Activated naive CD4-positive, alpha-beta T cell (primary cell): ENCODE results near the gene ADAM30.

Source experiments
- DNase-seq, 4 experiments: peaks; one replicate each; lab custom pipeline; 2025; lab: John Stamatoyannopoulos, UW

ADAM30 gene

DNA sequence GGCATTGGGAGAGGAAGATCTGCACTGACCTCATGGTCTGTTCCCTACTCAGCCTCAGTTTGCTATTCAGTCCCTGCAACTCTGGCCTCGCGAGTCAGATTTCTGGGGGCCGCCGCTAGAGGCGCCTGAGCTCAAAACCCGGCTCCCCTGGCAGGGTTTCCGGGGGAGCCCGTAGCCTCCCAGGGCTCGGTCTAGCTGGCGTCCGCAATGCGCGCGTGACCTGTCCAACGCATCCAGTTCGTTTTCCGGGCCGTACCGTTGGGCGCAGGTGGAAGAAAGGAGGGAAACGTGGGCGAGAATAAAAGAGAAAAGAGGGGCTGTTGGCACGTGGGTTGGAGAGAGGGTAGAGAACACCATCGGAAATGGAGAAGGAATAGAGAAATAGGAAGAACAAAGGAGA lies at the start of gene ADAM30:
Gene ADAM30 (minus strand): TSS at position 213 of the 400 bp plus-strand sequence. CDS start 179 bp downstream, at position 34.
- no peak for DNase-seq

DNA sequence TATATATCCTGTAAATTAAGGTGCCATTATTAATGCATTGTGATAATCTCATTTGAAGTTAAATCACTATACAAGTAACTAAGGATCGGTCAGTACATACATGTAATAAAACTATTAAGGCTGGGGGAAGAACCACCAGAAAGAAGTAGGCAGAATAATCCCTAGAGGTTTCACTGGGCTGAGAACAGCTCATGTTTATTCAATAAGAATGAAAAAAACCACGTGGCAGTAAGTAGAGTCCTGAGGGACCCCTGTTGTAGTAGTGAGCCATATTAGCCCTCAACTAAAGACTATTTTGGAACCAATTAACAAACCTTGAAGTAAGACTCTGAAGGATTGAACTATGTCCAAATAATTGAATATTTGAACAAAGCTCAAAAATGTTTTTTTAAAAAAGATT lies 46.9 kb upstream of the ADAM30 start:
- DNase-seq, result no peak

GRCh38 chr1:119941392-119941791 lies 45.1 kb upstream of the ADAM30 start:
- no peak for DNase-seq

DNA sequence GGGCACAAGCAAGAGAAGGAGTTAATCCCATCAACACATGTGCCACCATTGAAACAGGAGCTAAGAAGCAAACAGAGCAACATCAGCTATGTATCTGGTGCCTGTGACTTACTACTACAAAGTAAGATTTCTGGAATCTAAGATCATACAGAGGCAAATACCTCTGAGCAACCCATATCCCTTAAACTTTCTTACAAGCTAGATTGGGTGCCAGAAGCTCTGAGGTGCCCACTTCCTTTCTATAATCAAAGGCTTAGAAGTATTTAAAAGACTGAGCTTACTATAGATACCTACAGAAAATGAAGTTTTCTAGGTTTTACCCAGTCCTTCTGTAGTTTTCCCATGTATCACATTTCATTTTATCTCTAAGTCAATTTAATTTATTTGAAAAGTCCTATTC lies 44.4 kb upstream of the ADAM30 start:
- DNase-seq, result no peak

- DNase-seq, result no peak
These were observed 40.9 kb upstream of the ADAM30 start for GRCh38 chr1:119937198-119937597.

DNA sequence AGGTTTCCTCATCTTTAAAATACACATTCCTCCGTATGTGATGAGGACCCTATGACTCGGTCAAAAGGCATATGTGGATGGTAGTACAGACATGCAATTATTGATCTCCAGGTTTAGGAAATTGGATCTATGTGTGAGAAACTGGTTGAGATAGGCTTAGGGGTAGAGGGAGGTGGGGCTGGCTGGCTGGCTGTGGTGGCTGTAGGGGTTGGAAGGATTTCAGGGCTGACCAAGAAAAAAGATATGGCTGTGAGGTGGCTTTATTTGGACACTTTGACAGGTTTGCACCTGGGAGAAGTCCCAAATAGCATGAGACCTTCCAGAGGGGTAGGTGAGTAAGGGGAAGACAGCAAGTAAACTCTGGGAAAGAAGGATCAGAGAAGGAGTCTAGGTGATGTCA lies 39.6 kb upstream of the ADAM30 start:
- no peak for DNase-seq

DNA sequence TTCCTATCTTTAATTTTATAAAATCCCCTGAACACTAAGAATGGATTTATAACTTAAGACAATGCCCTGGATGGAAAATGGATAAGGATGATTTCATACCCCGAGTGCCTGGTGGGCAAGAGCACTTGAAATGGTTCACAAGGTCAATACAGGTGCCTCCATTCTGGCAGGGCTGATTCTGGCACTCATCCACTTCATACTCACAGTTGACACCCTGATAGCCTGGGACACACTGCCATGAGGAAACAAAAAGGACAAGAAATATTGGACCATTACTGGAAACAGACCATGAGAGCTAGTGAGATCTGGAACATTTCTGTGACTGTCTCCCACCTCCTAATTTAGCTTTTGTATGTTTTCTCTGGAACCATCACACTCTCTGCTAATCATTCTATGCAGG lies 39.1 kb upstream of the ADAM30 start:
- no peak for DNase-seq

- DNase-seq, result no peak
These were observed 37.1 kb upstream of the ADAM30 start for GRCh38 chr1:119933397-119933796.

- DNase-seq, result no peak
These were observed 33.5 kb upstream of the ADAM30 start for GRCh38 chr1:119929643-119930315.

DNA sequence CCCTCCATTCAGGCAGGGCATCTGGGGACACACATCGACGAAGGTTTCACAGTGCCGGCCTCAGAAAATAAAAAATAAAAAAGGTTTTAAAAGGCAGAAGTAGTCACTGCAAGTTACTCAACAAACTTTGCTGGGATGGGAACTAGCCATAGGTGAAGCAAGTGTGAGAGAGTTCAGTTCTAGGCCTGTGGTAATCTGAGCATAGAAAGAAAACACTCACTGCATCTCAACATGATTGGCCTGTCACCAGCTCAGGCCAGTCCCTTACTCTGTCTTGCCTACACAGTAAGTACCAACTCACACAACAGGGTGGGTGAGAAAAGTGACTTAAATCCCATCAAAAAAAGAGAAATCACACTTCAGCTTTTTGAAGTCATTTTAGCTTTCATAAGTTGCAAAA lies 30.2 kb upstream of the ADAM30 start:
- DNase-seq, result no peak

DNA sequence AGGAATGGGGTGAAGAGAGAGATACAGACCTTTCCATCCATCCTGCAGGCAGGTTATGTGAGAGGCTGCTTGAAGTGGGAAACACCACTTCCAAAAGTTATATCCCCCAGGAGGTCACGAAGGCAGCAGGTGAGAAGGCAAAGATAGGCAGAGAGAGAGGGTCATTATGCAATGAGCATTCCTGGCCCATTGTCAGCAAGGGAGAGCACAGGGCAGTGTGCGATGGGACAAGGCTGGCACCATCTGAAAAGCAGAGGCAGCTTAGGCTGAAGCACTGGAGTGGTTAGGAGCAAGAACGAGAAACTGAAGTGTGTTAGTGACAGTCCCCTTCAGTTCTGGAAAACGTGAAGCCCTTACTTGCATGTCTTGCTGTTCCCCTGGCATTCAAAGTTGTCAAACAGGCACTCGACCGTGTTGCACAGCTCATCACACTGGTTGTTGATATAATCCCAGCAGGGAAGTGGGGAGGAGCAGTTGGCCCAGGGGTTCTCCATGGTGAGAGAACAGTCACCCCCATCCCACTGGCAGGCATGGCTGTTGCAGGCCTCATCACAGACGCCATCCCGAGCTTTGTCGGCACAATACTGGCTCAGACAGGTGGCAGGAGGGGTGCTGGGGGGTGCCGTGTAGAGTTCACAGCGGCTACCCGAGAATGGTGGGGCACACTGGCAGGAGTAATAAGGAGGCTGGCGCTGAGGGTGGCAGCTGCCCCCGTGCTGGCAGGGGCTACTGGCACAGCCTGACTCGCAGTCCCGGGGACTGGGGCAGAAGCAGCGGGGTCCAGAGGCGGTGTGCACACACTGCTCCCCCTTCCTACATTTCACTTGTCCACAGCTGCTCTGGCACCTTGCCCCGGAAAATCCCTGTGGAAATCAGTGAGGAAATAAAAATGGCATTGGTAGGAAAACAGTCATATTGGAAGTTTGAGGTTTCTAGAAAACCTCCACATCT lies 28.9 kb upstream of the ADAM30 start:
- no peak for DNase-seq

DNA sequence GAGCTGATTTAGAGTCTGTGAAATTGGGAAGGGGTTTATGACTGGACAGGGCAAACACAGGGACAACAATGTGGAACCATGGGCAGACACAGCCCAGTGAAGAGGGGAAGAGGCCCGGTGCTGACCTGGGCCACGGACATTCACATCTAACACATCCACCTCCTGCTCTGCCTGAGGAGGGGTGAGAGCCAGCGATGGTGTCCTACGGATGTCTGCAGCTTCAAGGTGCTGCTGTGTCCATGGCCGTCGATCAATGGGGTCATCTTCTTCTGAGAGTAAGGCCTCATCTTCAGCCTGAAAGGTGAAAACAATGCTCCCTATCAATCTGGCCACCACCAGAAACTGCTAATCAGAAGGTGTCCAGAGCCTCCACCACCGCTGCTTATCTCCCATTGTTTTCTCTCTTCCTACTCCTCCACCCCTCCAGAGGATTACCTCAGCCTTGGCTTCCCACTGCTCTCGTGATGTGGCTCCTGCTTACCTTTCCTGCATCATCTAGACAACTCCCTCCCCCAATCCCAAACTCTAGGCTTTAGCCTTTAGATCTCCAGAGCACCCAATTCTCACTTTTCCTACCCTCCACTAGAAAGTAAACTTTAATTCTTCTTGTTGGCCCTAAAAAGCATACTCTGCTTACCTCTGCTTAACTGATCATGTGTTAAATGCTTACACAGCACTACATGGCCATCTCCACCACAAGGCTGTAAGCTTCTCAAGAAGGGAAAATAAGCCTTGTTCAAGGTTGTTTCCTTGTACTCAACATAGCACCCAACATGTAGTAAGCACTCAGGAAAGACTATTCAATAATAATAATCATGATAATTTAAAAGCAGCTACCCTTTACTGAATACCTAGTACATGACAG lies 24.0 kb upstream of the ADAM30 start:
- DNase-seq, result no peak

DNA sequence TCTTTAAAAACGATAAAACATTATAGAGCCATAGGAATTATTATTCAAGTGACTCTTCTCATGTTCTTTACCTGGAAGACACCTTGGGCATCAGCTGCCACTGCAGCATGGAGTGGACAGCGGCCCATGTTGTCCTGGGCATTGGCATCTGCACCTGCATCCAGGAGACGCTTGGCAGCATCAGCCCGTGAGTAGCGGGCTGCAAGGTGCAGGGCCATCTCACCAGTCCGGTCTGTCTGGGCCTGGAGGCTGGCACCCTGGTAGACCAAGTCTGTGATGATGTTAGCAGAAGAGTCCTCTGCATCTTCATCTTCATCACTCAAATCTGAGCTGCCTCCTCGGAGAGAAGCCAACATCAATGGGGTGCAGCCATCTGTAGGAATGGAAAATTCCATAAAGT lies 22.9 kb upstream of the ADAM30 start:
- no peak for DNase-seq

DNA sequence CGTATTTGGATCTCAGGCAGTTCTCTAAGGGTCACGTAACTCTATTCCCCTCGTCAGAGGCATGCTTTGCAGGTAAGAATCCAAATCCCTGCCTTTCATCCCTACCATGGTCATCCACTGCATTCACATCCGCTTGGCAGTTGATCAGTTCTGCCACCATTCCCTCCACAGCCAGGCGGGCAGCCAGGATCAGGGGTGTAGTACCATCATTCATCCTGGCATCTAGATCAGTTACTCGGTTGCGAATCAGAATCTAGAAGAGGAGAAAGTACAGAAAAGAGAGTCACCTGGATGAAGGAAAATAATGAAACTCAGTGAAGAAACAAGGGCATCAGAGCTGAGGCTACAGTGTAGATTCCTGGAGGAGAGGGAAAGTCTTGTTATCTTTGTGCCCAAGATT lies 22.0 kb upstream of the ADAM30 start:
- no peak for DNase-seq

GRCh38 chr1:119917304-119918055 lies 21.2 kb upstream of the ADAM30 start:
- no peak for DNase-seq

DNA sequence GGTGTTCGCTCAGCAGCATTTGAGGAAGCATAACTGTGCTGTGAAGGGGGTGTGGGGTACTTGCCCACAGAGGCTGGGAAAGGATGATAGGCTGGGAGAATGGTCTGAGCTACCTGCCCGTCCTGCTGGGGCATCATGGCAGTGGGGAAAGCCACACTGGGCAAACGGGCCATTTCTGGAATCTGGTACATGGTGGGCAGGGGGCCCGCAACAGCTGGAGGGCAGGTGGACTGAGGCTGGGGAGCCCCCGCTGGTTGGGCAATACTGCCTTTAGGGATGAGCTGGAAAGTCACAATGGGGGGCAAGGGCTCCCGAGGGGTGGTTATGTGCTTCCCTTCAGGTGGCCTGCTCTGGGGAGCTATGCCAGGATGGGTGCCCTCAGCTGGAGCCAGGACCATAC lies 19.2 kb upstream of the ADAM30 start:
- no peak for DNase-seq

DNA sequence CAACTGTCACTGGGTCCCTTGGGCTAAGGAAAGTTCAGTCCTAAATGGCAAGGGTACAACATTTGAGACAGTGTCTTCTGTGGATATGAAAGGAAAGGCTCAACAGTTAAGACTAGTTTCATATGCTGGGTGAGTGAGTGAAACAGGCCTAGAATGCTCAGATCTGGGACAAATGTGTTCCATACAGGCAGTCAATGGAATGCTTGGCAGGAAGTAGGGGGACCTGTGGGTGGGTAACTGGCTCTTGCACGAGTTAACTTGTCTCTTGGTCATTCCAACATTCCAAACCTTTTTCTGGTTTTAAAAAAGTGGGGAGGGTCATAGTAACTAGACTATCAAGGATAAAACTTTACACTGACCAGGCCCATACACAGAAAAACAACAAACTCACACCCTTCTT lies 17.8 kb upstream of the ADAM30 start:
- no peak for DNase-seq

DNA sequence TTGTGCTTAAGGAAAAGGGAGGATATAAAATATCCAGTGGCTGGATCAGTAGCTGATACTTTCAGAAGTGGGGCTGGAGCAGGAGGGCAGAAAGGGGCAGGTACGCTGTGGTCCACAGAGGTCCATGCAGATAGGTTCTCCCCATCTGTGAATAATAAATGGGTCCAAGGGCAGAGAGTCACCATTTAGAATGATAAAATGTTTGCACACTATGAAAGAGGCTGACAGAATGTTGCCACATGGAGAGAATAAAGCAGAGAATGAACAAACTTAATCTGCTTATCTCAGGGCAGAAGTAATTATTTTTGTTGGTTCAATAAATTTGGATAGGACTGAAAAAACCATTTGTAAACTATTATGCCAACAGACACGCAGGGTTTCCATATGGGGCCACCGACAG lies 16.6 kb upstream of the ADAM30 start:
- DNase-seq, result no peak

- no peak for DNase-seq
These were observed 15.5 kb upstream of the ADAM30 start for GRCh38 chr1:119911775-119912174.

DNA sequence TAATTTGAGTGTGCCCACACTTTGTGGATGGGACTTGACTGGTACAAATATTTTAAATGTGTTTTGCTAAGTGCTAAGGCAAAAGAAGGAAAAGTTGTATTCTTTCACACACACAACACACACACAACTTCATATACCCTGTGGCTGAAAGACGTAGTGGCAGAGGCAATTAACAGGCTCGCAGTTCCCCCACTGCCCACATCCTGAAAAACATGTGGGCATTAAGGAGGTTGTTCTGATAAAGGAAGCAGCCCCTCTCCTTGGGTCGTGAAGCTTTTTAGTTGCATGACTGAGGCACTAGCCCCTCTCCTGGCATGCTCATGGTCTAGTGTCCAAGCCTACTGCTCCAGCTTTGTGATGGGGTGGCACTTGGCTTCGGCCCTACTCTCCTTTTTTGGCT lies 14.3 kb upstream of the ADAM30 start:
- no peak for DNase-seq

- no peak for DNase-seq
These were observed 13.7 kb upstream of the ADAM30 start for GRCh38 chr1:119909890-119910596.
